CD4-positive, alpha-beta T cell treated with Interleukin-21 for 1 hour (primary cell): ENCODE results near the gene PACSIN2.
"Not testable (repeated sequence)": the region's sequence is repeated elsewhere in the genome, so short reads cannot be mapped to it uniquely, and the experiment has no call there.

Experiments used
- DNase-seq: peaks from one replicate; pipeline ENCODE4 v3.0.0-alpha.2; 2020

The PACSIN2 gene, protein sequence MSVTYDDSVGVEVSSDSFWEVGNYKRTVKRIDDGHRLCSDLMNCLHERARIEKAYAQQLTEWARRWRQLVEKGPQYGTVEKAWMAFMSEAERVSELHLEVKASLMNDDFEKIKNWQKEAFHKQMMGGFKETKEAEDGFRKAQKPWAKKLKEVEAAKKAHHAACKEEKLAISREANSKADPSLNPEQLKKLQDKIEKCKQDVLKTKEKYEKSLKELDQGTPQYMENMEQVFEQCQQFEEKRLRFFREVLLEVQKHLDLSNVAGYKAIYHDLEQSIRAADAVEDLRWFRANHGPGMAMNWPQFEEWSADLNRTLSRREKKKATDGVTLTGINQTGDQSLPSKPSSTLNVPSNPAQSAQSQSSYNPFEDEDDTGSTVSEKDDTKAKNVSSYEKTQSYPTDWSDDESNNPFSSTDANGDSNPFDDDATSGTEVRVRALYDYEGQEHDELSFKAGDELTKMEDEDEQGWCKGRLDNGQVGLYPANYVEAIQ

DNA sequence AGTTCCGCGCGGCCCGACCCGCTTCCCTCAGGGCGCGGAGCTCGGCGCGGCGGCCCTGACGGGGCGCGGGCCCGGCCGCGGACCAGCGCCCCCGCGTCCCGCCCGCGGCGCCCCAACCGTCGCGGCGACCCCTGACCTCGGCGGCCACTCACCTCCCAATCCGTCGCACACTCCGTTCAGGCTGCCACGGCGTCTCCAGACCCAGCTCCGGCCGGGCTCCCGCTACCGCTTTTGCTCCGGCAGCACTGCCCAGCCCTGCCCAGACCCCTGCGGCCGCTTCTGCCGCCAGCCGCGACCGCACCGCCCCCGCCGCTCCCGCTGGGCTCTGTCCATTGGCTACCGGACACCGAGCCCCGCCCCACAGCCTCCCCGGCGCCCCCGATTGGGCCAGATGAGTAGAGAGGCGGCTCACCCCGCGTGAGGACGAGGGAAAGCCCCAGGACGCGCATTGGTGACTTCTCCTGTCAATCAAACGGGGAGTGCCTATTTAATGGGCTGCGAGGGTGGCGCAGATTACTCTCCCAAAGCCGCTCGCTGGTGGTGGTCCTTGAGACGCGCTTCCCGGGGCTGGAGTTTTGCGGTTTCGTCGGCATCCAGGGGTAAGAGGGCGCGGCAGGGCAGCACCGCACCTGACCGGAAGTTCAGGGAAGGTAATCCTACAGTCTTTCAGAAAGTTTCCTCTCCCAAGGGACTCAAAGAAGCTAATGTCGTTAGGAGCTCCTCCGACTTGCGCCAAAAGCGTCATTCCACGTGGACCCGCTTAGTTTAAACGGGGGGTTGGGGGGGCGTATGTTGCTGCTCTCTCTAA lies at the start of gene PACSIN2:
TSS of gene PACSIN2 (minus strand) at position 281 of the 808 bp plus-strand sequence. CDS start 103,069 bp downstream, outside the sequence.
- peak; percentile 99 for DNase-seq

DNA sequence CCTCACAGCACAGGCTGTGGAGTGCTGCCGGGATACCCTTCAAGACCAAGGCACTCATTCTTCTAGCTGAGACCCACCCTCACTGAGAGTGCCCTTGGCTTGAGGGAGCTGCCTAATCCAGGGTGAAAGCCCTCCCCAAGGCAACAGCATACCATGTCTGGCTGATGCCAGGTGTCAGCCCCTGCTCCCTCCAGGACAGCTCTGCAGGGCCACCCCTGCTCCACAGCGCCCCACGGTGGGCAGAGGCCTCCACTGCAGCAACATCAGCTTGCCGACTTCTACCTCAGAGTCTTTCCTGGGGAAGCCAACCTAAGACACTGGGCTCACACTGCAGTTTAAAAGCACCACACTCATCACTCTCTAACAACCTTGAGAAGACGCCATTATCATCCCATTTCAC lies 45.2 kb upstream of the PACSIN2 start:
- DNase-seq = peak; percentile 28

DNA sequence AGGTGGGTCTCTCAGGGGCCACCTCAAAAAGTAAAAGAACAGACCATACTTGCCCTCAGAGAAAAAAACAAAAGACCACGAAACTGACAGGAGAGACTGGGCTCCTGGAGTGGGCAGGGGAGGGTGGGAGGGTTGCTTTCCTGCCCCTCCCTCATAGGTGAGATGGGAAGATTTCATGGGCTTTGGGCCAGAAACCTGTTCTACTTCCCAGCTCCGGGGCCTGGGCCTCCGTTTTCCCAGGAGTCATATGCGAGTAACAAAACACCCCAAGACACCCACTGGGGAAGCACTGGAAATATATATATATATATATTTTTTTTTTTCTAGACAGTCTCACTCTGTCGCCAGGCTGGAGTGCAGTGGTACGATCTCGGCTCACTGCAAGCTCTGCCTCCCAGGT lies 42.7 kb upstream of the PACSIN2 start:
- DNase-seq = no peak

DNA sequence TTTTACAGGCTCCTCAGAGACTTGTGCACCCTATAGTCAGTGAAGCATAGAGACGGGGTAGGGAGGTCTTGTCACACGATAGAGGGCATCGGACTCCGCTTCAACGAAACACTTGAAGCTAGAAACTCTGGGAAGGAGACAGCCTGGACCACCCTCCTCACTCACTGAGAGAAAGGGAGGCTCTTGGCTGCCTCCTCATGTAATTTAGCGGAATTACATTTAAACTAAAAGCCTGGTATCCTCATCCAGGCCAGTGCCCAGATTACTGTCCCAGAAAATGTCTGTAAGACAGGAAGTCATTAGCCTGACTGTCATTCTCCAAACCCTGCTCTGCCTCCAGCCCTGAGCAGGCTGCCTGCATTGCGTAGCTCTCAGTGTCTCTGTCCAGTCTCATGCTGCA lies 38.2 kb upstream of the PACSIN2 start:
- no peak for DNase-seq

DNA sequence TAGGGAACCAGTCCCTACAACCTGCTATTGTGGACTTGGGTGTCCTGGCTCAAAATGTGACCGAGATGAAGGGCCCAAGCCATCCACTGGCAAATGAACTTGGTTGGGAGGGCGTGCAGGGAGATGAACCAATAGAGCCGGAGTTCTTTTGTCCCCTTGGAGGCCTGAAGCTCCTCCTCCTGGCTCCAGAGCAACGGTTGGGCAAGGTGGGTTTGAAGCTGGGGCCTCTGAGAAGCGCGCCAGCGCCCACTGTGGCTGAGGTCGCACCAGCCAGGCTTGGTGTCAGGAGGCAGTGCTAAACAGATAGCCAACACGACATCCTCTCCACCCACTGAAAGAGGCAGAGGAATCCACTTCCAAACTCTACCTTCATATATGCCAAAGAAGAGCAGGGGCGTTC lies 36.0 kb upstream of the PACSIN2 start:
- no peak for DNase-seq

DNA sequence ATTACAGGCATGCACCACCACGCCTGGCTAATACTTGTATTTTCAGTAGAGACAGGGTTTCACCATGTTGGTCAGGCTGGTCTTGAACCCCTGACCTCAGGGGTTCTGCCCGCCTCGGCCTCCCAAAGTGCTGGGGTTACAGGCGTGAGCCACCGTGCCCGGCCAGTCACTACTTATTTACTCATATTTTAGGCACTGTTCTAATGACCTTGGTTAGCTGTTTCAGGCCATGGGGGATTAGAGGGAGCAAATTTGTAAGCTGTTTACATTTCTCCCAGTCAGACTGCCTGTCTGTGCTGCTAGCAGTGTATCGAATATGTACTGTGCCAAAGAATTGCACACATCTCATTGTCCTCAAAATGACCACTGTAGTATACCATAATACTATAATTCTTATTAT lies 32.7 kb upstream of the PACSIN2 start:
- no peak for DNase-seq

DNA sequence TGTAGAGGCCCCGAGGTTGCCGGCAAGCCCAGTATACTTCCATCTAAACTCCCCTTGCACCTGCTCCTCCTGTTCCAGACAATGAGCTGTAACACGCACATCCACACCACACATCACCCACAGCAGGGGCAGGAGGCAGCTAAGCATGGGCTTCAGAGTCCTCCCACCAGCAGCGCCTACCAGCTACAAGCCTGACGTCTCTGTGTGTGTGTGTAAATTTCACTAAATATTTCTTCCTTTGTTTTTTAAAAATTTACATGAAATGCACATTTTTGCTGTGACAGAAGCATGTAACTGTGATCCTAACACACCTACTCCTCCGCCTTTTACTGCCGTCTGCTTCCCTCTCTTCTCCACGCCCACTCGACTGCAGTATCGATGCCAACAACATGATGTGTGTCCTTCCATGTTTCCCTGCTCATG lies 29.4 kb upstream of the PACSIN2 start:
- no peak for DNase-seq

DNA sequence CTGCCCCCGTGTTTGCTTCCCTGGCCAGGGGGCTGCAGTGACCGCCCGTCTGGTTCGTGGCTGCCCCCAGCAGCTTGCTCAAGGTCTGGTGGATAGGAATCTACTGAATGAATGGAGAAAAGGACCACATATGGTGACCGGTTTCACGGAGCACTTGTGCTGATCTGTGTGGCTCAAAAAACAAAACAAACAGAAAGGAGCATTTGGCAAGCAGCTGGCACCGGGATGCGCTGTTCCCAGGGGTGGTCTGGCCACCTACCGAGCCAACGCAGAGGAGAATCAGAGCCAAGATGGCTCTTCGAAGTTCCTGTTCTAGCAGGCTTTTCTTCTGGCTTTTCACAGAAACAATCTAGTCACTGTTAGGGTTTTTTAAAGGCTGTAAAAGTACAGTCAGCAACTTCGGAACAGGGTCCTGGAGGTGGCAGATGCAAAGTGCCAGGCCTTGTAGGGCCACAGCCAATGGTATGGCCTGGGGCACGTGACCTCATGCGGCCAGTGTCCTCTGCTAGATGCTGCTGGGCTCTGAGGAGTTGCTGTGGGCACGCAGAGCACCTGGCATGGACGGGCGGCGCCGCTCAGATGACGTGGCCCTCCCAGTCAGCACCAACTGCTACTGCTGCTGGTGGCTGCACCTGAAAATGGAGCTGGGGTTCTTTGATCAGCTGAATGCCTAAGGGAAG lies 27.3 kb upstream of the PACSIN2 start:
- no peak for DNase-seq

DNA sequence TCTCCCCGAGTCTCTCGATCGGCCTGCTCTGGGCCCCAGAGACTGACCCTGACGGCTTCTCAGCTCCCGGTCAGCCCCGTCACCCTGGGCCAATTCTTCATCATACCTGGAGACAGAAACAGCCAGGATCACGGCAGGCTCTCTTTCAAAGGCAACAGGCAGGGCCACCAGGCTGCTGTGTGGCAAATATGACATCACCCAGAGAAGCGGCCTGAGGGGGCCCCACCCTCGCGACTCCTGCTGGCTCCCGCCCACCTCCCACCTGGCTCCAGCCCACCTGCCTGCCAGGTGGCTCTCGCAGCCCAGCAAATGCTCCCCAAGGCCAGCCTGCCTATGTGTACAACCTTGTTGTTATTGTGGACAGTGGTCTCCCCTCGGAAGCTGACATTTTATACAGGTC lies 24.9 kb upstream of the PACSIN2 start:
- no peak for DNase-seq

DNA sequence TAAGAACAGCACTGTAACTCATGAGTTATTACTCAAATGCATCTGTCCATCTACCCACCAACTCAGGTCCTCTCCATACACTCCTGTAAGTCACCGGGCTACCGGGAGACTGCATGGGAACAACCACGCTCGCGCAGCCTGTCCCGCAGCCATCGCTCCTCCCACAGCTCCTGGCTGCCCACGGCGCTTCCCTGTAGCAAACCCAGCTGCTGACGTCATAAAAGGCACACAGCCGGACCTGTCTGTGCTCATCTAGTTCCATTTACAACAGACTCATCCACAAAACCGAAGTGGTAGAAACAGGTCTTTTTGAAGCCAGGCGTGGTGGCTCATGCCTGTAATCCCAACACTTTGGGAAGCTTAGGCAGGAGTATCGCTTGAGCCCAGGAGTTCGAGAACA lies 23.4 kb upstream of the PACSIN2 start:
- no peak for DNase-seq

DNA sequence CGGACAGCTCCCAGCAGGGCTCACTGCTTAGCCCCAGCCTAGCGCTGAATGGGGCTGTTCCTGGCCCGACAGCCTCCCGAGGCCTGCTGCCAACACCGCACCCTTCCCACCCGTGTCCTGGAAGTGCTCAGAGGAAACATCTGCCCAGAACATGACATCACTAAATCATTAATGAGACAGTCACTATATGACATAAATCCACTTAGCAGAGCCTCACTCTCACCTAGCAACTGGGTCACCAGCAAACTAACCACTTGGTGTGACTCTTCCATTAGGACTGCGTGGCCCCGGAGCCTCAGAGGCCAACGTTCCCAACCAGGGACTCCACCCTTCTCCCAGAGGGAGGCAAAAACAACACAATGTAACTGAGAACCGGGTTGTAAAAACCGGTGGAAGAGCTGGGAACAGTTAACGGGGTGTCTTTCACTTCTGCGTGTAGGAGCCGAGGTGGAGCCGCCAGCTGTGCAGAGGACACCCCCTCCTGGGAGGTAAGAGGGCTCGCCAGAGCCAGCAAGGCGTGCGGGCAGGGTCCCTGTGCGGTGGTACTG lies 21.4 kb upstream of the PACSIN2 start:
- DNase-seq = no peak

DNA sequence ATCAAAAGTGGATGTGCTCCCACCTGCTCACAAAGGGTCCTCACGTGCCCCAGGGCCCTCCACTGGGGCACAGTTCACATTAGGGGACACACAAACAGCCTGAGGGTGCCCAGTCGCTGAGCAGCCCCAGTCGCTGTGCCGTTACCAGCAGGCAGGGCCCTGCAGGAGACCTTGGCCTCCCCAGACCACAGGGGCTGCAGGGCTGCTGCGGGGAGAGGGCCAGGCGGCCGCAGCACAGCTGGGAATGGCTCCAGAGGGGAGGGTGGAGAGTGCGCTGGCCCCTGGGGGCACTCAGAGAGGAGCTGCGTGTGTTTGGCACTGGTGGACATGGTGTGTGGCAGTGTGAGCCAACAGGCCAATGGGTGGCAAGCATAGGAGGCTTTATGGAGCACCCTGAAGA lies 20.3 kb upstream of the PACSIN2 start:
- DNase-seq = no peak

DNA sequence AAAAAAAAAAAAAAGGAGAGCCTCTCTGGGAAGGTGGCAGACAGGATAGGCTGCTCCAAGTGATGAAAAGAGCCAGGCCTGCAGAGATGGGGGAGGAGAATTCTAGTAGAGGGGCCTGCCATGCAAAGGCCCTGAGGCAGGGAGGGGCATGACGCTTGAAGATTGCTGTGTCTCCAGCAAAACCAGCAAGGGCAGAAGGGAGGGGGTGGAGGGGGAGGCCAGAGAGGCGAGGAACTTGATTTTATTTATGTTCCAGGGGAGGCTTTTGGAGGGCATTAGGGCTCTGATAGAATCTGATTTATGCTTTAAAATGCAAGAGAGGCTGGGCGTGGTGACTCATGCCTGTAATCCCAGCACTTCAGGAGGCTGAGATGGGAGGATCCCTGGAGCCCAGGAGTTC lies 16.7 kb upstream of the PACSIN2 start:
- no peak for DNase-seq

DNA sequence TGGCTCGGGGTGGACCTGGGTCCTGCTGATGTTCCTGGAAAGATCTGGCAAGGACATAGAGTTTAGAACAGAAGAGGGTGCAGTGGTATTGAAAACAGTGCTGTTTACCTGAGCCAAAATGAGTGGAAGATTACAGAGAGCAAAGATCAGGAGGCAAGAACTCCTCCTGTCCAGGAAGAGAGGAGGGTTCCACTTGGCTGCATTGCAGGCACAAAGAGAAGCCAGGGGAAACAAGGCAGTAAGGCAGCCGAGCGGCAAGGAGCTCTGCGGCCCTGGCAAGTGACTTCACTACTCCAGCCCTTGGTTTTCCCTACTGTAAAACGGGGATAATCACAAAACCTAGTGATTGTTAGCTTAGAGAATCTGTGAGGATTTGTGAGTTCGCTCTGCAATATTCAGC lies 3.7 kb upstream of the PACSIN2 start:
- no peak for DNase-seq

DNA sequence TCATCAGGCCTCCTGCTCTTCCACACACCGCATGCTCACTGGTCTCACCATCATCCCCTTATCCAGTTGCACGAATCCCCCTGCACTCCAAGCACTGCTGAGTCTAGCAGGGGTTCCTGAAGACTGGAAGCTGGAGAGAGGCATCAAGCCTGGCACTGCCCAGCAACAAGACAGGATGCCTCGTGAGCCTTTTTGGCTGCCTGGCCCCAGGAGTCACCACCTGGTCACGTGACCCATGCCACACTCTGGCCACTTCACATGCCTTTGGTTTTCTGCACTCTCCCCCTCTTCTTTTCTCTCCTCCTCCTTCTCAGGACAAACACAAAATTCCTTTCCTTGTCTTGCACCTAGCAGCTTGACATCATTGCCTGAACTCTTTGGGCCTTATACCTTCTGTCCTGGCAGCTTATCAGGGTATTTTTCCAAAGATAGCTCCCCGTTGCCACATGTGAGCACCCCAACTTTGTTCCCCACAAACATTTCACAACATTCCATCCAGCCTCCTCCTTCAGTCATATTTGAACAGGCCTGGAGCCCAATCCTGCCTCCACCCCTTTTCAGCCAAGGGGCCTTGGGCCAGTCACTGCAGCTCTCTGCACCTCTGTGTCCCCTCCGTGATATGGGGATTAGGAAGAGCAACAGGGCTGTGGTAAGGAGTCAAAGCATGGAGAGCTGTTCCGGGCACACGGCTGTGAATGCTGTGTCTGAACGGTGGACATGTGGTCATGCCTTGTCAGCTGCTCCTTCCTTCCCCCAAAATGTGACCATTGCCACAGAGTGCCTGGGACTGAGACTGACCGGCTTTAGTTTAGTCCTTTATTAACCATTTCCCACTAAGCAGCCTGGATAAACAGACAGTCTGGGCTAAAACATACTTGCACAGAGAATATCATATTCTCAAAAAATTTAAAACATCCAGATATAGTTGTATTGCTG lies 2.8 kb upstream of the PACSIN2 start:
- no peak for DNase-seq

DNA sequence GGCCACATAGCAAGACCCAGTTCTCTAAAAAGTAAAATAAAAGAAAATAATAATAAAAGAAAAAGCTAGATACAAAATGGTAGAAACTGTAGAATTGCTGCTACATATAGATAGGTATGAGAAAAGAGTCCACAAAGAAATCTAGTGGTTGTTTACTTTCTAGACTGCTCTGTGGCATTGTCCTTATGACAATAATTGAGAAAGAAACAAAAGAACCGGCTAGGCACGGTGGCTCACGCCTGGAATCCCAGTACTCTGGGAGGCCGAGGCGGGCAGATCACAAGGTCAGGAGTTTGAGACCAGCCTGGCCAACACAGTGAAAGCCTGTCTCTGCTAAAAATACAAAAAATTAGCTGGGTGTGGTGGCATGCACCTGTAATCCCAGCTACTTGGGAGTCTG lies 1.2 kb upstream of the PACSIN2 start:
- DNase-seq = not testable (repeated sequence)

DNA sequence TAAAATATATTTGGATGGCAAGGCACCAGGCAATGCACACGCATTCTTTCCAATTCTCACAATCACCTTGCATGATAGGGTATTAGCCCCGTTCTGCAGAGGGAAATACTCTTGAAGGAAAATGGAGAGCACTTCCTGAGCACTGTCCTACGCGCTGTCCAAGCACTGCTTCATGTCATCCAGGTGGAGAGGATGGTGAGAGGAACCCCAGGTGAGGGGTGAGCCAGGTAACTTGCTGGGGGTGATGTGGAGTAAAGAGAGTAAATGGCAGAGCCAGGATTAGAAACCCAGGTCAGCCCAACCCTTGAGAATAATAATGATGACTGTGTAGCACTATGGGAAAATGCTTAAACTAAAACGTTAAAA lies 711 bp upstream of the PACSIN2 start:
- DNase-seq = no peak

DNA sequence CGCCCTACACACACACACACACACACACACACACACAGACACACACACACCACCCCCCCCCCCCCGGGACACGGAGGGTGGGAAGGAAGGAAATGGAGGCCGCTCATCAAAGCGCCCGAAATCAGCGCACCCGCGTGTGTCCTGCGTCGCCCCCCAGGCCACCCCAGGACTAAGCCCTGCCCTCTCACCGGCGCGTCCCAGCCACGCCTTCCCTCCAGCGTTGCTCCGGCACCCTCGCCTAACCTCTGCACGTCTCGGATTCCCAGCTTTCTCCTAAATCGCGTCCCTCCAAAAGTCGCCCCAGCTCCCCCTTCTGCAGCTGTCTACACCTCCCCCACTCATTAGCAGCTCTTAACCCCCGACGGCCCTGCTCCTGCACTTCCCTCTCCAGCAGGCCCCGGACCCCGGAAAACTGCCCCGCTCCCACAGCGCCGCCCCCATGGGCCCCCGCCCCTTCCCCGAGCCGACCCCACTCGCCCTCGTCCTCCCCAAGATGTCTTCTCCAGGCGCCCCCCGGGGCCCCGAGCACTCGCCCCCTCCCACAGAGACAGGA lies 557 bp downstream of the PACSIN2 start:
- peak; percentile 69 for DNase-seq

DNA sequence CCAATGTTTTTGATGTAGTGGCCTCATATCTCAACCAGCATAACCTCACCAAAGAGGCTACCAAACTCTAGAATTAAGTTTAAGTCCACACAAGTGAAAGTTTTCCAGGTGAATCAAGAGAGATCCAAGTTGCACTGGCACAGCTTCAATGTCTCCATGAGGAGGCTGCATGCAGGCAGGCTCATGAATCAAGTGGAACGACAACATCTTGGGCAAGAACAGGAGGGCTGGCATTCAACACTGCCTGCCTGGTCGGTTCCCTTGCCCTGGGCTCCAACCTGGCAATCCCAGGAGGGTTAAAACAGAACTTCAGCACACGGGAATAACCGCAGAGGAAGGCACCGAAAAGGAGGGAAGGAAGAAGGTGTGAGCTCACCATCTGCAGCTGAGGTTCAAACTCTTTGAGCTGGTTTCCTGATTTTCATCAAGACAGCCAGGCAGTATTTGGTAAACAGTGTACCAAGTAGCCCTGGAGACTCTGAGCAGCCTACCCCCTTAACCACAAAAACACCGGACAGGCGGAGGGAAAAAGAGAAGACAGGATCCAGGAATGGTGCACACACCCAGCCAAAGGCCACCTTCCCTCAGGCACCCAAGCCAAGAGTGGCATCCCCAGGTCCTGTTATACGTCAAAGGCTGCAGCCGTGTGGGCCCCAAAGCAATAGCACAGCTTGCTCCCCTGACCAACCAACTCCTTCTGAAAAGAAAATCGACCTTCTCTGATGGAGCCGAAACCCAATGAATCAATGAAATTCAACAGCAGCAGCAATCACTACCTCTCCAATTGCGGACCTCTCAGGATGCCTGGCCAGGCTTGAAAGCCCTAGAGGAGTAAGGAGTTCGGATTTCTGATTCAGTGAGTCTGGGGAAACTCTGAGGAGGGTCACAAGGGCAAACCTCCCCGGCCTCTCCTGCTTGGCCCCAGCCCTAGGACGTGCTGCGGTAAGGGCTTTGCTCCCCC lies 1.3 kb downstream of the PACSIN2 start:
- DNase-seq = no peak

DNA sequence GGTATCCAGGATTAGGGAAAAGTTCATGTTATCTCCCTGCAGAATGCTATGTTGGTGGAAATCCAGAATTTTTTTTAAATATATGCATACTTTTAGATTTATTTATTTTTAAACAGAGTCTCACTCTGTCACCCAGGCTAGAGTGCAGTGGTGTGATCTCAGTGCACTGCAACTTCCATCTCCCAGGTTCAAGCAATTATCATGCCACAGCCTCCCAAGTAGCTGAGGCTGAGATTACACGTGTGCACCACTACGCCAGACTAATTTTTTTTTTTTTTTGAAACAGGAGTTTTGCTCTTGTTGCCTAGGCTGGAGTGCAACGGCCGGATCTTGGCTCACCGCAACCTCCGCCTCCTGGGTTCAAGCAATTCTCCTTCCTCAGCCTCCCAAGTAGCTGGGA lies 2.6 kb downstream of the PACSIN2 start:
- no peak for DNase-seq

DNA sequence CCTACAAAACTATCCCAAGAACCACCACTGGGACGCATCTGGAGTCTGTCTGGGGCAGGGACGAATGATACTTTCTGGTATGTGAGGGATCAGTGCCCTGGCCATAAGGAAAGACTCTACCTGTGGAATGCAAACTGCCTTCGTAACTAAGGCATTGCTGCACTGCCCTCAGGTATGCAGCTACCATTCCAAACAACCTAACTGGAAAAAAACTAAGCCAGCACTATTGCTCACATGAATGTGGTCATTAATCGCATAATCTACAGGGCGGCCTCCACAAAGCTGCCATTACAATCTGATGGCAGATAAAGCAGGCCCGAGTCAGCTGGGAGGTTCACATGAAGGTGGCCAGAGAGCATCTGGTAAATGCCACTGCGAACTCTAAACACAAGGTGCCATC lies 3.9 kb downstream of the PACSIN2 start:
- no peak for DNase-seq
